Mucosa of descending colon (tissue), 3 donors: ENCODE measurements around the gene PRMT1. TPM values are rescaled to one million over a fixed set of nuclear protein-coding genes. Genes with fewer than 3 reads are reported as not detected.

Experiments
- ATAC-seq: fragments of 200-7000 bp; cut with Tn5 transposase; one replicate; pipeline ENCODE4 v1.9.1; 2020; ENCODE audit warnings: mild to moderate bottlenecking, moderate library complexity
- DNase-seq, 3 donors: peaks; one replicate each; pipeline ENCODE4 v3.0.0-alpha.2; 2020
- H3K36me3 ChIP-seq: fragments of 200-600 bp; one replicate; pipeline ENCODE4 v1.8.0; 2021; ENCODE audit warnings: low read depth, mild to moderate bottlenecking
- H3K4me1 ChIP-seq: fragments of 200-600 bp; one replicate; pipeline ENCODE4 v1.8.0; 2021; ENCODE audit warnings: low read depth, mild to moderate bottlenecking
- H3K4me3 ChIP-seq: fragments of 200-600 bp; one replicate; pipeline ENCODE4 v1.8.0; 2021; ENCODE audit warnings: mild to moderate bottlenecking
- H3K9me3 ChIP-seq: fragments of 200-600 bp; one replicate; pipeline ENCODE4 v1.8.0; 2021; ENCODE audit warnings: mild to moderate bottlenecking
- intact Hi-C, 2 donors: fragments of 100-400 bp; cut with DNase I in 1 of 2; cut with micrococcal nuclease in 1 of 2; formaldehyde crosslinking; loops; one replicate each; pipeline versions ENCODE4 v1.11.0 to v1.11.1; 2022; cut with DNase I, micrococcal nuclease
- total RNA-seq, 3 donors: library from RNA; stranded (reverse); fragmentation: NEBNext Ultra II Directional in 2 of 3; extraction: Animal tissue kit (Norgen Biotek cat#: 25700) in 2 of 3; gene quantifications; one replicate each; pipeline versions ENCODE4 v1.2.1 to v1.2.4, GENCODE V29; 2021 to 2023
- TF ChIP-seq, protein P1 (sequence below): fragments of 200-600 bp; IDR thresholded peaks from one replicate; pipeline ENCODE4 v1.8.0; 2022; ENCODE audit warnings: antibody characterized with exemption, mild to moderate bottlenecking
- donor health status: DM: no; HTN: no; CAD: no; lungs with moderate emphysema.
- donor health status: DM: no; HTN: no; CAD: no.
- donor health status: DM: no; HTN: yes; CAD: no.

Gene PRMT1
- total RNA-seq, 3 donors from 2014 or later: 68.1 to 101 (median 94.8) TPM

DNA sequence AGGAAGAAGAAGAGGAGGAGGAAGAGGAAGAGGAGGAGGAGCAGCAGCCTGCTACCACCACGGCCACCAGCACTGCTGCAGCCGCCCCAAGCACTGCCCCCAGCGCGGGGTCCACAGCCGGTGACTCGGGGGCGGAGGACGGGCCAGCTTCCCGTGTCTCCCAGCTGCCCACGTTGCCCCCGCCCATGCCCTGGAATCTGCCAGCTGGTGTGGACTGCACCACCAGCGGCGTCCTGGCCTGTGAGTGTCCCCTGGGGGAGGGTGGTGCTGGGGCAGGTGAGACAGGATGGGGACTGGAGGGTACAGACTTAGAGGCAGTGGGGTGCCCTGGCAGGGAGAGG, 23.6 kb upstream of the PRMT1 start:
- no peak for DNase-seq
- Histone ChIP-seq H3K4me3 (no peak overlapping the region), H3K36me3 (peaks cover 7% of the 10 kb centered on the region), H3K4me1 (no peaks in the 10 kb centered on the region), H3K9me3 (no peaks in the 10 kb centered on the region)
- intact Hi-C loops: no loop called here
- no peak for ATAC-seq
- TF ChIP-seq, protein P1, sequence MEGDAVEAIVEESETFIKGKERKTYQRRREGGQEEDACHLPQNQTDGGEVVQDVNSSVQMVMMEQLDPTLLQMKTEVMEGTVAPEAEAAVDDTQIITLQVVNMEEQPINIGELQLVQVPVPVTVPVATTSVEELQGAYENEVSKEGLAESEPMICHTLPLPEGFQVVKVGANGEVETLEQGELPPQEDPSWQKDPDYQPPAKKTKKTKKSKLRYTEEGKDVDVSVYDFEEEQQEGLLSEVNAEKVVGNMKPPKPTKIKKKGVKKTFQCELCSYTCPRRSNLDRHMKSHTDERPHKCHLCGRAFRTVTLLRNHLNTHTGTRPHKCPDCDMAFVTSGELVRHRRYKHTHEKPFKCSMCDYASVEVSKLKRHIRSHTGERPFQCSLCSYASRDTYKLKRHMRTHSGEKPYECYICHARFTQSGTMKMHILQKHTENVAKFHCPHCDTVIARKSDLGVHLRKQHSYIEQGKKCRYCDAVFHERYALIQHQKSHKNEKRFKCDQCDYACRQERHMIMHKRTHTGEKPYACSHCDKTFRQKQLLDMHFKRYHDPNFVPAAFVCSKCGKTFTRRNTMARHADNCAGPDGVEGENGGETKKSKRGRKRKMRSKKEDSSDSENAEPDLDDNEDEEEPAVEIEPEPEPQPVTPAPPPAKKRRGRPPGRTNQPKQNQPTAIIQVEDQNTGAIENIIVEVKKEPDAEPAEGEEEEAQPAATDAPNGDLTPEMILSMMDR: no peak

DNA sequence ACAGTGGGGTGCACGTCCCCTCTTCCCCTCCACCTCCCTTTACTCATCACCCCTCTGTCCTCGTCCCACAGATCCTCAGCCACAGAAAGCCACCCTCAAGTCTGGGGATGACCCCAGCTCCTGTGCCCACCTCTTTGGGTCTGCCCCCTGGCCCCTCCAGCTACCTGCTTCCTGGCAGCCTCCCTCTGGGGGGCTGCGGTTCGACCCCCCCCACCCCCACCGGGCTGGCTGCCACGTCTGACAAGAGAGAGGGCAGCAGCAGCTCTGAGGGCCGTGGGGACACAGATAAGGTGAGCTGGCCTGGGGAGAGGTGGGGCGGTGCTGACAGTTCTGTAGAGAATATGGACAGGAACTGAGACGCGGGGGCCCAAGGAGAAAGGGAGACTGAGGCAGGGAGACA, 22.5 kb upstream of the PRMT1 start:
- ATAC-seq (no peak), DNase-seq (no peak)
- intact Hi-C loops: no loop called here
- H3K9me3 ChIP-seq: no peaks in the 10 kb centered on the region
- no peaks in the 10 kb centered on the region for H3K4me1 ChIP-seq
- H3K4me3 ChIP-seq: no peak overlapping the region
- TF ChIP-seq, protein P1: no peak
- peaks cover 7% of the 10 kb centered on the region for H3K36me3 ChIP-seq

DNA sequence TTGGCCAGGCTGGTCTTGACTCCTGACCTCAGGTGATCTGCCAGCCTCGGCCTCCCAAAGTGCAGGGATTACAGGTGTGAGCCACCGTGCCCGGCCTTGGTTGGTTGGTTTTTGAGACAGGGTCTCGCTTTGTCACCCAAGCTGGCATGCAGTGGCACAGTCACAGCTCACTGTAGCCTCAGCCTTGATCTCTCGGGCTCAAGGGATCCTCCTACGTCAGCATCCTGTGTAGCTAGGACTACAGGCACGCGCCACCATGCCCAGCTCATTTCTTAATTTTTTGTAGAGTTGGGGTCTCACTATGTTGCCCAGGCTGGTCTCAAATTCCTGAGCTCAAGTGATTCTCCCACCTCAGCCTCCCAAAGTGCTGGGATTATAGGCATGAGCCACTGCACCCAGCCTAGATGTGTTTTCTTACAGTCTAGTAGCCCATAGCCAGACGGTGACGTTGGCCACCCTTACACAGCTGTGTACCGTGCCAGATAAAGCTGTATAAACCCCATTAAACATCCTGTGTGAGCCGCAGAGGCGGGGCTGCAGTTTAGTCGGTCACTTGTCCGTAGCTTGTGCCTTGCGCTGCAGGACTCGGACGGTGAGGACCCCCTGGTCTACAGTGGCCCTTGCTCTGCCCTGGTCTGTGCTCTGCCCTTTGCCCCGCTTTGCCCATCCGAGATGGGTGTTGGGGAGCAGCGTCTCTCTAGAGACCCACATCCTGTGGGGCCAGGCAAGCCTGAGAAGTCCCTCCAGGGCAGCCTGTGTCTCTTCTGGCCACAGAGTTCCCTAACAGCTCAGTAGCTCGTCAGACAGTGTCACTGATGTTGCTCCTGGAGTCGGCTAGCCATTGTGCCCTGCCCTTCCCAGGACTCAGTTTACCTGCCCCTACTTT, 21.3 kb upstream of the PRMT1 start:
- intact Hi-C loops: no loop called here
- ATAC-seq (no peak), DNase-seq (peak in 1 of 3 donors; percentile 27)
- Histone ChIP-seq H3K36me3 (peaks cover 7% of the 10 kb centered on the region), H3K4me1 (no peaks in the 10 kb centered on the region), H3K4me3 (no peak overlapping the region), H3K9me3 (no peaks in the 10 kb centered on the region)
- TF ChIP-seq, protein P1: no peak

DNA sequence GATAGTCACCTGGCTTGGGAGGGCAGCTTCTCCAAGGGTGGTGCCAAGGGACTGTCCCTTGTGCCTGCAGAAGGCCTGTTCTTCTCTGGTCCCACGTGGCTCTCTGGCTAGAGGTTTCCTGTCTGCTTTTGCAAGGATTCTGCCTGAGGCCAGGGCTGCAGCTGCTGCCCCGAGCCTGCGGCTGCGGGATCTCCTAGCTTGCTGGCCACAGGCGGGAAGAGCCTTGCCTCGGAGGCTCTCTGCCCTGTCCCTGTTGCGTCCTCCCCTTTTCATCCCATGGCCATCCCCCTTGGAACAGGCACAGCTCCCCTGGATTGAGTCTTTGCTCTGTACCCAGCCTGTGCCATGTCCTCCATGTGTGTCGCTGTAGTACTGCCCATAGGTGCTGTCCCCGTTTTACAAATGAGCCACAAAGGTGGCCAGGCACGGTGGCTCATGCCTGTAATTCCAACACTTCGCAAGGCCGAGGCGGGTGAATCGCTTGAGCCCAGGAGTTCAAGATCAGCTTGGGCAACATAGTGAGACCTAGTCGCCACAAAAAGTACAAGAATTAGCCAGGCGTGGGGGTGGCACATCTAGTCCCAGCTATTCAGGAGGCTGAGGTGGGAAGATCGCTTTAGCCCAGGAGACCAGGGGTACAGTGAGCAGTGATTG, 20.5 kb upstream of the PRMT1 start:
- Histone ChIP-seq H3K36me3 (peaks cover 8% of the 10 kb centered on the region), H3K4me3 (no peak overlapping the region), H3K4me1 (no peaks in the 10 kb centered on the region), H3K9me3 (no peaks in the 10 kb centered on the region)
- ATAC-seq (no peak), DNase-seq (no peak)
- TF ChIP-seq, protein P1: no peak
- intact Hi-C loops: no loop called here

DNA sequence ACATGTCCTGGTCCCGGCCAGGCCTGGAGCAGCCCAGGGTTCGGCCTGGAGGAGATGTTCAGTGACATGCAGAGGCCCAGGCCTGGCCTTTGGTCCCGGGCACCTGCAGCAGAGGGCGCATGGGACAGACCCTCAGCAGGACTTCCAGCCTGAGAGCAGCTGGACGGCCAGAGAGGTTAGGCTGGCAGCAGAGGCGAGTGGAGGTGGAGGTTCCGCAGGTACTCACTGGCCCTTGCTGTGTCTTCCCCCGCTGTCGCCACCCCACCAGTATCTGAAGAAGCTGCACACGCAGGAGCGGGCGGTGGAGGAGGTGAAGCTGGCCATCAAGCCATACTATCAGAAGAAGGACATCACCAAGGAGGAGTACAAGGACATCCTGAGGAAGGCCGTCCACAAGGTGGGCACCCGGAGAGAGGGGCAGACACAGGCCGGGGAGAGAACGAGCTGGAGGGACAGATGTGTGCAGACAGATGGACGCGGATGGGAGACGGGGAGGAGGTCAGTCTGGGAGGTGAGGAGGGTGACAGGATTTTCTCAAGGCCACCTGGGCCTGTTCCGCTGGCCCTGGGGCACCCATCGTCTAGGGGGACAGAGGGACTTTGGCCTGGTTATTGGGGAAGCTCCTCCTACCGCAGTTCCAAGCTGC, 19.5 kb upstream of the PRMT1 start:
- ATAC-seq (no peak), DNase-seq (no peak)
- Histone ChIP-seq H3K4me1 (no peaks in the 10 kb centered on the region), H3K4me3 (no peak overlapping the region), H3K9me3 (no peaks in the 10 kb centered on the region), H3K36me3 (peaks cover 12% of the 10 kb centered on the region)
- TF ChIP-seq, protein P1: no peak
- intact Hi-C loops: no loop called here
